SJCRH30 (cell line): ENCODE results near the gene TENM4. TPM values are rescaled to one million over a fixed set of nuclear protein-coding genes. Genes with fewer than 3 reads are reported as not detected.
A peak's percentile ranks its signal among the peaks of the same experiment; 100 is the strongest.

Experiments
- DNase-seq, 2 experiments: peaks; one replicate each; pipeline ENCODE4 v3.0.0-alpha.2; 2015 to 2020
- H3K27ac ChIP-seq: fragments of 250-450 bp; sonication (Bioruptor Pico); 2 replicates; pipeline ENCODE4 v1.5.1; 2020; ENCODE audit warnings: mild to moderate bottlenecking, moderate library complexity
- H3K27me3 ChIP-seq: fragments of 250-450 bp; sonication (Bioruptor Pico); 2 replicates; pipeline ENCODE4 v1.5.1; 2020; ENCODE audit warnings: mild to moderate bottlenecking, moderate library complexity
- H3K36me3 ChIP-seq: fragments of 250-450 bp; sonication (Bioruptor Pico); 2 replicates; pipeline ENCODE4 v1.5.1; 2020; ENCODE audit warnings: mild to moderate bottlenecking, moderate library complexity
- H3K4me1 ChIP-seq: fragments of 250-450 bp; sonication (Bioruptor Pico); 2 replicates; pipeline ENCODE4 v1.5.1; 2020; ENCODE audit warnings: mild to moderate bottlenecking, moderate library complexity
- H3K4me3 ChIP-seq: fragments of 250-450 bp; sonication (Bioruptor Pico); 2 replicates; pipeline ENCODE4 v1.5.1; 2020; ENCODE audit warnings: mild to moderate bottlenecking, moderate library complexity
- H3K9me3 ChIP-seq: fragments of 250-450 bp; sonication (Bioruptor Pico); replicated peaks from 2 replicates; pipeline ENCODE4 v1.5.1; 2020; ENCODE audit warnings: mild to moderate bottlenecking, moderate library complexity
- total RNA-seq: library from RNA; depleted of rRNA; stranded (reverse); fragments of >200 nt; shearing (Covaris generic); gene quantifications from 2 replicates; pipeline ENCODE4 v1.2.3, GENCODE V29; 2014

Gene TENM4
- total RNA-seq, 1 experiment from 2014 or later = 0.53 TPM

DNA sequence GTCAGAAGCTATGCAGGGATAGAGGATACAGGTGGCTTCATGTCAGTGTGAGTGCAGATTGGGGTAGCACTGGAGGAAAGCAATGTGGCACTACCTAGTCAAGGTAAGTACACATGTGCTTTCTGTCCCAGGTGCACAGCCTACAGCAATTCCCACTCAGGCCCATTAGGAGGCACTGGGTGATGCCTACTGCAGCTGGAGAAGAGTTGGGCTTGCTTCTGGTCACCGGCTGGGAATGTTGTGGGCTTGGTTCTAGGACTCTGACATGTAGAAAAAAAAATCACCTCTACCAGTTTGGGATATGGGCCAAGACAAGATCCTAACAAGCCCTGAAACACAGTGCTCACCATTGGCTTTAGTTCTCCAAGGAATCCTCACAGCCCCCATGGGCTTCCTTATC, 69.7 kb downstream of the TENM4 start:
- no peaks in the 10 kb centered on the region for H3K36me3 ChIP-seq

GRCh38 chr11:79369055-79369454, 71.8 kb downstream of the TENM4 start:
- H3K9me3 ChIP-seq = no peaks in the 10 kb centered on the region
- no peaks in the 10 kb centered on the region for H3K4me1 ChIP-seq
- no peak overlapping the region for H3K27ac ChIP-seq
- DNase-seq = no peak
- H3K27me3 ChIP-seq = no peaks in the 10 kb centered on the region
- H3K4me3 ChIP-seq = no peak overlapping the region
- no peaks in the 10 kb centered on the region for H3K36me3 ChIP-seq

More for the DNA sequence above, 69.7 kb downstream of the TENM4 start:
- Histone ChIP-seq H3K4me1 (no peaks in the 10 kb centered on the region), H3K4me3 (no peak overlapping the region), H3K9me3 (no peaks in the 10 kb centered on the region), H3K27me3 (no peaks in the 10 kb centered on the region), H3K27ac (no peak overlapping the region)
- no peak for DNase-seq

GRCh38 chr11:79367844-79368243, 73.0 kb downstream of the TENM4 start:
- no peaks in the 10 kb centered on the region for H3K36me3 ChIP-seq
- no peak for DNase-seq

GRCh38 chr11:79366218-79366617, 74.6 kb downstream of the TENM4 start:
- Histone ChIP-seq H3K4me3 (no peak overlapping the region), H3K27ac (no peak overlapping the region), H3K36me3 (no peaks in the 10 kb centered on the region), H3K27me3 (no peaks in the 10 kb centered on the region), H3K9me3 (no peaks in the 10 kb centered on the region), H3K4me1 (no peaks in the 10 kb centered on the region)
- DNase-seq = no peak

More at GRCh38 chr11:79367844-79368243, 73.0 kb downstream of the TENM4 start:
- no peak overlapping the region for H3K4me3 ChIP-seq
- no peaks in the 10 kb centered on the region for H3K9me3 ChIP-seq
- no peaks in the 10 kb centered on the region for H3K4me1 ChIP-seq
- no peak overlapping the region for H3K27ac ChIP-seq
- H3K27me3 ChIP-seq = no peaks in the 10 kb centered on the region

DNA sequence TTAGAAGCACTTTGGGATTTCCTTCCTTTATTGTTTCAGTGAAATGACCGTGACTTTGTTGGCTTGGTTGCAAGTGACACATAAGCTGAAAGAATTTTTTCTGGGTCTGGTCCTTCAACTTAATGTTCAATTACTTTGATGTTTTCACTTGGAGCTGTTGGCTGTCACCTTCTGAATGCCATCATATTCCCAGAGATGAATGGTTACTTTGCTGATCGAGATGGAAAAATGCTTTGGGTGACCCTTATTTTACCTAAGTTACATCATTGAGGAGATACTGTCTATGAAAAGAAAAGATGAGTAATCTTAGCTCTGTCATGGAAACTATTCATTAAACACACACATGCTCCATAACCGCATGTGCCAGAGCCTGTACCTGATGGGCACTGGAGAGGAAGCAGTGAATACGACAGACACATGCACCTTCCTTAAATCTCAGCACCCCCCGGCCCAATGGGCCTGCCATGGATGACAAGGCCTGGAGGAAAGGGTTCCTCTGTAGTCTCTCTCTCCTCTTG, 76.9 kb downstream of the TENM4 start:
- Histone ChIP-seq H3K4me1 (no peaks in the 10 kb centered on the region), H3K4me3 (no peak overlapping the region), H3K9me3 (no peaks in the 10 kb centered on the region), H3K27ac (no peak overlapping the region), H3K36me3 (no peaks in the 10 kb centered on the region), H3K27me3 (no peaks in the 10 kb centered on the region)
- no peak for DNase-seq

DNA sequence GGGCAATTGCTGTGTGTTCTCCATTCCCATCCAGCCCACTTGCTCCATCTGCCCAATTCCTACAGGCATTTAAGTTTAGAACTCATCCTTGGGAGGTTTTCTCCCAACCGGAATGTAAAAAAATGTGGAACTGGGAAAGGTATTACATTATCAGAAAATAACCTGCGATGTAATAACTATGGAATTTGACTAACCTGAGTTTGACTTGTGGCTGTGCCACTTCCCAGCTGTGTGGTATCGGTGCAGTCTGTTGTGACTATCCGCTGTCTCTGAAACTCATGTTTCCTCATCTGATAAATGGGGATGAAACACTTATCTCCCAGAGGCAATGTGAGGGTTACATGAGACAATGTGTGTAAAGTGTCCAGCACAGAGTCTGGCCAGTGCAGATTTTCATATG, 77.6 kb downstream of the TENM4 start:
- Histone ChIP-seq H3K4me3 (no peak overlapping the region), H3K27ac (no peak overlapping the region), H3K27me3 (no peaks in the 10 kb centered on the region), H3K9me3 (no peaks in the 10 kb centered on the region), H3K4me1 (no peaks in the 10 kb centered on the region), H3K36me3 (no peaks in the 10 kb centered on the region)
- DNase-seq = no peak

DNA sequence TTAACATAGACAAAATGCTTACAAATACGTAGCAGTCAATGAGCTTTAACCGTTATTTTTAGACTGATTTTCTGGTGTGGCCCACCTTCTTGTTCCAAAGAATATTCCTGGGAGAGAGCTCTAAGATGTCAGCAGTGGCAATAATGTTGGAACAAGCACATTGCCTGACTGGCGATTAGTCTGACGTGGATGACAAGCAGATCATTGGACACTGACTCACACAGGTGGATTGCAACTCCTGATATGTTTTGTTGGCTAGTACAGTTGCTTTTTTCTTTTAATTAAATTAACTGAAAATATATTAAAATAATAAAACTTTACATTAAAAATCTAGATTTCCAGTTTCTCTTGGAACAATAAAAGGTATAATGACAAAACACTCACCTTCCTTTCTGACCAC, 78.0 kb downstream of the TENM4 start:
- DNase-seq = no peak
- Histone ChIP-seq H3K4me1 (no peaks in the 10 kb centered on the region), H3K27ac (no peak overlapping the region), H3K4me3 (no peak overlapping the region), H3K36me3 (no peaks in the 10 kb centered on the region), H3K27me3 (no peaks in the 10 kb centered on the region), H3K9me3 (no peaks in the 10 kb centered on the region)

DNA sequence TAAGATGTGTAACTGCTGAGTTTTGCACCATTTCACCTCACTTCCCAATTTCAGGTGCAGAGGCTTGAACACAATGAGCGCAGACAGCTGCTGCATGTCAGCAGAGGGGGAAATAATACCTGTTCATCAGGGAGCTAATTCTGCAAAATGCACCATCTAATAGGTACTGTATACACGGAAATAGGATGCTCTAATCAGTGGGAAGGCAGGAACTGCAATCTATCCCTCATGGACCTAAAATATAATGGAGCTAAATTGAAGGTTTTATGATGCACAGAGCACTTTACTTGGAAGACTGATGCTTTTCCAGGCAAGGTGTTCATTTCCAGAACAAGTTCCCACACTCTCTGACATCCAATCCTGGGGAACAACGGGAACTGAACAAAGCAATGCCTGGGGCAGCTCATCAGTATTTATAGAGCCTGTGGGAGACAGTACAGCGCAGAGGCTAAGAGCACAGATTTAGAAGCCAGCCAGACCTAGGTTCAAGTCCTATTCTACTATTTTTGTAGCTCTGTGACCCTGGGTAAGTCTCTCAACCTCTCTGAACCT, 78.5 kb downstream of the TENM4 start:
- Histone ChIP-seq H3K27ac (no peak overlapping the region), H3K9me3 (no peaks in the 10 kb centered on the region), H3K36me3 (no peaks in the 10 kb centered on the region), H3K27me3 (no peaks in the 10 kb centered on the region), H3K4me1 (no peaks in the 10 kb centered on the region), H3K4me3 (no peak overlapping the region)
- no peak for DNase-seq

DNA sequence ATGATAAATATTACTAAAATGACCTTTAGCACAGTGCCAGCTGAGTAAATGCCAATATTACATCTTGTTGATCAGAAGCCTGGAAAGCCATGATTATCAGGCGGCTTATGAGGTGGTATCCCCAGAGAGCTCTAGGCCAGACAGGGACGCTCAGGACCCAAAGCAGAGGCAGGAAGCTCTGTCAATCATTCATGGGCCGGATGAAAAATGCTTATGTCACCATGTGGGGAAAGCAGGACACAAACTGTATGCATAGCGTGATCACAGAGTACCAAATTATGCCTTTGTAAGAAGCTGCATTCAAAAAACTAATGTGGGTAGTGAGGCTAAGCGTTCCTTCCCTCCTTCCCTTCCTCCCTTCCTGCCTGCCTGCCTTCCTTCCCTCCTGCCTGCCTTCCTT, 82.6 kb downstream of the TENM4 start:
- no peak for DNase-seq
- no peak overlapping the region for H3K4me3 ChIP-seq
- no peaks in the 10 kb centered on the region for H3K27me3 ChIP-seq
- H3K36me3 ChIP-seq = no peaks in the 10 kb centered on the region
- no peaks in the 10 kb centered on the region for H3K9me3 ChIP-seq
- no peak overlapping the region for H3K27ac ChIP-seq
- no peaks in the 10 kb centered on the region for H3K4me1 ChIP-seq

DNA sequence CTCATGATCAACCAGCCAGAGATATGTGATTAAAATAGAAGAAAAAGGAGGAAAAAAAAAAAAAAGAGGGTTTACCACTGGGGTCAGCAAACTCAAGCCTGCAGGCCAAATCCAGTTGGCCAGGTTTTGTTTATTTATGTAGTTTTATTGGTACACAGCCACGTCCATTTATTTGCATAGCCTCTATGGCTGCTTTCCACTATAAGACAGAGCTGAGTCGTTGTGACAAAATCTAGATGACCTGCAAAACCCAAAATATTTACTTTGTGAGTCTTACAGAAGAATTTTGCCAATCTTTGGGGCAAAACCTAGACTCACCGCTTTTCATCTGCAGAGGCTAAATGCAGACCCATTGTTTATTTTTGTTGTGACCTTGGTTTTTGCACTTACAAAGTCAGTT, 87.1 kb downstream of the TENM4 start:
- no peak overlapping the region for H3K4me3 ChIP-seq
- H3K27me3 ChIP-seq = no peaks in the 10 kb centered on the region
- H3K9me3 ChIP-seq = no peaks in the 10 kb centered on the region
- DNase-seq = no peak
- no peak overlapping the region for H3K27ac ChIP-seq
- H3K36me3 ChIP-seq = no peaks in the 10 kb centered on the region
- no peaks in the 10 kb centered on the region for H3K4me1 ChIP-seq

GRCh38 chr11:79352349-79352703, 88.5 kb downstream of the TENM4 start:
- H3K4me1 ChIP-seq = no peaks in the 10 kb centered on the region
- peak; percentile 35 to 50 for DNase-seq
- H3K27ac ChIP-seq = peak overlapping the region; percentile 36; the same call in 1 of the 2 replicates
- H3K4me3 ChIP-seq = no peak overlapping the region
- no peaks in the 10 kb centered on the region for H3K27me3 ChIP-seq
- H3K36me3 ChIP-seq = no peaks in the 10 kb centered on the region
- no peaks in the 10 kb centered on the region for H3K9me3 ChIP-seq

- DNase-seq = no peak
- no peaks in the 10 kb centered on the region for H3K4me1 ChIP-seq
- H3K27me3 ChIP-seq = no peaks in the 10 kb centered on the region
- no peak overlapping the region for H3K4me3 ChIP-seq
- no peaks in the 10 kb centered on the region for H3K36me3 ChIP-seq
- H3K9me3 ChIP-seq = no peaks in the 10 kb centered on the region
- H3K27ac ChIP-seq = no peak overlapping the region
Observed at GRCh38 chr11:79348976-79349682, 91.7 kb downstream of the TENM4 start.

DNA sequence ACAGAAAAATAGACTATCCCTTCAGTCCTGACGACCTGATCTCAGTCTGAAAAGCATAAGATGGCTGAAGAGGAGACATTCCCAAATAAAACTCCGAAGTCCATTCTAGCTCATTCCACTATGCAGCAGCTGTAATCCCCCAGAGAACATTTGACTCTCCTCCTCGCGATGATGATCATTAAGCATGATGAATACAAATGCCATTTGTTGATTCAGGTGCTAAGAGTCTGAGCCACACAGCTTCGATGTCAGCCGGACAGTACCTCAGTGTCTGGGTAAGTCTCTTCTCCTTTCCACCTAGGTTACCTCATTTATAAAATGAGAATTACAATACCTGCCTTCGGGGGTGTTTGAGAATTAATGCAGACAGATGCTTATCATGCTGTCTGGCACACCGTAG, 94.8 kb downstream of the TENM4 start:
- Histone ChIP-seq H3K4me1 (peaks cover 6% of the 10 kb centered on the region; the same call in 1 of the 2 replicates), H3K27me3 (no peaks in the 10 kb centered on the region), H3K27ac (no peak overlapping the region), H3K9me3 (no peaks in the 10 kb centered on the region), H3K4me3 (no peak overlapping the region), H3K36me3 (no peaks in the 10 kb centered on the region)
- DNase-seq = no peak

GRCh38 chr11:79344753-79345294, 96.0 kb downstream of the TENM4 start:
- peaks cover 6% of the 10 kb centered on the region; the same call in 1 of the 2 replicates for H3K4me1 ChIP-seq
- no peaks in the 10 kb centered on the region for H3K36me3 ChIP-seq
- DNase-seq = no peak
- no peaks in the 10 kb centered on the region for H3K9me3 ChIP-seq
- H3K27ac ChIP-seq = no peak overlapping the region
- no peak overlapping the region for H3K4me3 ChIP-seq
- H3K27me3 ChIP-seq = no peaks in the 10 kb centered on the region

DNA sequence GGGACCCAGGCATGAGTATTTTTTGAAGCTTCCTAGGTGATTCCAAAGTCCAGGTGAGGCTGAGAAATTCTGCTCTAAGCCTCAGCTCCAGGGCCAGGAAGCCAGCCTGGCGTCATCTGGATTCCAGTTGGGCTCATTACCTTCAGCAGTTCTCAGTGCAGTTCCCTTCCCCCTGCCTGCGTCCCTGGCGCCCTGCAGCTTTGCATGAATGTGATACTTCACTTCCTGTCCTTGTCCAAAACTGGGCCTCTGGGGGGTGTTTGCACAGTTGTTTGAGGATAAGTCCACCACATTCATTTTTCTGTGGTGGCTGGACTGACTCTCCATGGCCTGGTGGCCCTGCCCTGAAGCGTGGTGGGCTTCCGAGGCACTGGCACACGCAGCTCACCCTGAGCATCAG, 98.1 kb downstream of the TENM4 start:
- Histone ChIP-seq H3K4me1 (peaks cover 6% of the 10 kb centered on the region; the same call in 1 of the 2 replicates), H3K36me3 (no peaks in the 10 kb centered on the region), H3K27me3 (no peaks in the 10 kb centered on the region), H3K9me3 (no peaks in the 10 kb centered on the region), H3K4me3 (no peak overlapping the region), H3K27ac (no peak overlapping the region; the same call in 1 of the 2 replicates)
- peak; percentile 47 to 54 for DNase-seq
